ENCODE measurements around the gene CWC27.
A peak's percentile ranks its signal among the peaks of the same experiment; 100 is the strongest.

The CWC27 gene

GRCh38 chr5:64766941-64767340 lies 1.8 kb upstream of the CWC27 start:
- DNase-seq (ENCODE audit: insufficient read length, low spot score) (no peak), FAIRE-seq (no peak)
- TF ChIP-seq POLR2A (IDR thresholded peaks at IDR 0.05; ENCODE audit: low read depth, low read length), result no peak

DNA sequence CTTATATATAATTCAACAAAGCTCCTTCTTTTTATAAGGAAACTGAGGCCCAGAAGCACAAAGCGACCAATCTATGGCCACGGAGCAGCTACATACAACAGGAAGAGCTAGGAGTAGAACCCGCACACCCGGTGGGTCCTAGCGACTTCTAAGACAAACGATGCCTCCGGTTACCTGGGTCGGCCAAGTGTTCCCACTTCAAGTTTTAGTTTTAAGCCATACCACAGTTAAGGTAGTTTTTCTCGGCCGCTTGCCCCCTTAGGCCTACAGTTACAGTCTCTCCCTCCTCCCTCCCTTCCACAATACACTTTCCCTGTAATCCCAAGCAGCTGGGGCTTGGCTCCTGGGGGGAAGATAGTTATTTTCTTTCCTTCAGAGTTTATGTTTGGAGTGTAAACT lies 772 bp upstream of the CWC27 start:
- DNase-seq (ENCODE audit: insufficient read length, low spot score) (no peak), FAIRE-seq (no peak)
- TF ChIP-seq POLR2A (IDR thresholded peaks at IDR 0.05; ENCODE audit: low read depth, low read length), result no peak

- no peak for TF ChIP-seq POLR2A (IDR thresholded peaks at IDR 0.05; ENCODE audit: low read depth, low read length)
- FAIRE-seq, result no peak
These were observed 1.1 kb downstream of the CWC27 start for GRCh38 chr5:64769855-64770254.

DNA sequence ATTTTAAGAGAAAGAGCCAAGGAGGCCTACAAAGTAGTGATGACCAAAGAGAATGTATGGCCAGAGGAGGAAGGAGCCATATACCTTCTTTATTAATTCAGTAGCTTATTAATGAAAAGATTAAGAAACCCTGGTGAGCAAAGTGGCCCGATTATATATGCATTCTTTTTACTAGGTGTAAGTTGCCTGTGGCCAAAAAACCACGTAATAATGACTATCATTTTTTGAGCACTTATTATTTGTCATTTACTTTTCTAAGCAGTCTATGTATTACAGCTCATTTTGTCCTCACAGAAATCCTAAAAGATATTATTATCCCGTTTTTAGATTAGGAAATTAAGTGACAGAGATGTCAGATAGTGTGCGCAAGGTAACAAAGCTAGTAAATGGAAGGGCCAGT lies 3.0 kb downstream of the CWC27 start:
- no peak for TF ChIP-seq POLR2A (IDR thresholded peaks at IDR 0.05; ENCODE audit: low read depth, low read length)
- FAIRE-seq (no peak), DNase-seq (ENCODE audit: insufficient read length, low spot score) (no peak)

More at GRCh38 chr5:64769855-64770254, 1.1 kb downstream of the CWC27 start:
- no peak for DNase-seq (ENCODE audit: insufficient read length, low spot score)

DNA sequence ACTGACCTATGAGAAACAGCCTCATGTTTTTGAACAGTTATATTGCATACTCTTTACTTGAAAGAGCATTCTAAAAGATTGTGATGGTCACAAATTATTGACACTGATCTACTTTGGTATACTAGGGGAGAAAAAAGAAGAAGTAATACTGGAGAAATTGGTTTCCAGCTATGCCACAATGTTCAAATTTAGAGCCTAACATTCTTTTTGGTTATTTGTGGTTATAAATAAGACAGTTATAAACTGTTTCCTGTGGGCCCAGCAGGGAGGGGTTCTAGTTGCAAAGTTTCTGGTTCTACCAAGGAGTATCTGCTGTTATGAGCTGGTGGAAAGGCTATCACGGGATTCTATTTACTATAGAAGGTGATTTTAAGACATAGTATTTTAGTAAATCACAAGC lies 4.8 kb downstream of the CWC27 start:
- FAIRE-seq, result no peak
- no peak for TF ChIP-seq POLR2A (IDR thresholded peaks at IDR 0.05; ENCODE audit: low read depth, low read length)
- DNase-seq (ENCODE audit: insufficient read length, low spot score), result no peak

DNA sequence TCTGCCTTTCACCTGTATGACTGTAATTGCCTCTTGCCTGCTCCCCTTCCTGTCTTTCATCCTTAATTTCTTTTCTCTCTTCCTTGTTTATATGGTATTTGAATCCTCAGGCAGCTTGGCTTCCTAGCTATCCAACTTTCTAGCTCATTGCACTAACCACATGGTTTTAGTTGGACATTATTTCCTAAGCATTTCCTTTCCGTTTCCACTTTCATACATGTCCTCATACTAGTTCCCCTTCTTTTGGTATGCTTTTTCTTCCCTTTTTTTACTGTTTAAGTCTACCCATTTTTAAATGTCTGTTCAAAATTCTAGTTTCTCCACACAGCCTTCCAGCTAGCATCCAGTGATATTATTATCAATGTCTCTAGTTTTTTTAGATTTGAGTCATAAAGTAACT lies 6.6 kb downstream of the CWC27 start:
- TF ChIP-seq POLR2A (IDR thresholded peaks at IDR 0.05; ENCODE audit: low read depth, low read length), result no peak
- DNase-seq (ENCODE audit: insufficient read length, low spot score), result no peak
- FAIRE-seq, result no peak

- DNase-seq (ENCODE audit: insufficient read length, low spot score), result no peak
- no peak for TF ChIP-seq POLR2A (IDR thresholded peaks at IDR 0.05; ENCODE audit: low read depth, low read length)
- FAIRE-seq, result peak; percentile 84
These were observed 15.8 kb downstream of the CWC27 start for GRCh38 chr5:64784451-64785025.

DNA sequence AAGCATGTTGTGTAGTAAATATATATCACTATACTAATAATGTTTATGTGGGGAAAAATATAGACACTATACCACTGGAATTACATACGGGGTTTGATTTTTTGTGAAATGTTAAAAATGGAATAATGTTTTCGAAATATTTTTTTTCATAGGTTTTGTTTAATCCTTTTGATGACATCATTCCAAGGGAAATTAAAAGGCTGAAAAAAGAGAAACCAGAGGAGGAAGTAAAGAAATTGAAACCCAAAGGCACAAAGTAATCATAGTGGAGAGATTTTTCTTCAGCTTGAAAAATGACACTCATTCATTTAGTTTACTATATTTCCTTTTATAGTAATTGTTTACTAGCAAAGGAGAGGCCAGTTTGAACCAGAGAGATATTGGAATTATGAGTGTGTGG lies 17.6 kb downstream of the CWC27 start:
- no peak for DNase-seq (ENCODE audit: insufficient read length, low spot score)
- no peak for TF ChIP-seq POLR2A (IDR thresholded peaks at IDR 0.05; ENCODE audit: low read depth, low read length)

DNA sequence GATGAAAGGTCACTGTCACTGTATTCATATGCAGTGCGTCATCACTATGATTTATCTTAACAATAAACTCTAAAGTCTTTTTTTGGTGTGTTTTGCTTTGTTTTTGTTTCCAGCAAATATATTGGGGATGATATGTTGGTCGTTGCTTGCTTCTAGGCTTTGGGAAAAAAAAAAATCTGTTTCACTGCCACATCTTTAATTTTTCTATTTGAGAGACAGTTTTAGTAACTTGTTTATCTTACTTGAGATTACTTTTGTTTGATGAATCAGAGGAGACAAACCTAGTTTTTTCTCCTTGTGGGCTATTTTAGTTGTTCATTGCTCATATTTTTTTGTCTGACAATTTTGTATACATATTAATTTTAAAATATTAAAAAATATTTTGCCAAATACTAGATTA lies 19.4 kb downstream of the CWC27 start:
- no peak for TF ChIP-seq POLR2A (IDR thresholded peaks at IDR 0.05; ENCODE audit: low read depth, low read length)
- FAIRE-seq (no peak), DNase-seq (ENCODE audit: insufficient read length, low spot score) (no peak)

More for the DNA sequence above, 17.6 kb downstream of the CWC27 start:
- no peak for FAIRE-seq

GRCh38 chr5:64789457-64789856 lies 20.7 kb downstream of the CWC27 start:
- DNase-seq (ENCODE audit: insufficient read length, low spot score), result no peak
- FAIRE-seq, result peak; percentile 75
- no peak for TF ChIP-seq POLR2A (IDR thresholded peaks at IDR 0.05; ENCODE audit: low read depth, low read length)

DNA sequence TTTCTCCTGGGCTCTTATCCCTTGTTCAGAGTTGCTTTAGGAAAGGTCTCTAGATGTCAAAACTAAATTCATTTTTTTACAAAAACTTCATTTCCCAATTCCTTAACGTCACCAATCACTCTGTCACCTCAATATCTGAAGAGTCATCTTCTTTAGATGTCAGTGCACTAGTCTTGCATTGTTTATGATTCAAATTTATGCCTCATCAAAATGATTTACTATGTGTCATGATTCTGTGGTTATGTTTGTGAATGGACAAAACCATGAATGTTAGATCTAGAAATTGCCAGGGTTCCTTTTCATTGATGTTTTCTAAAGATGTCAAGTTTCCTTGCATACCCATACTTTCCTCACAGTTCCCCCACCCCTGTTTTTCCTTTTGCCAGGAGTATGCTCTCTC lies 21.5 kb downstream of the CWC27 start:
- TF ChIP-seq POLR2A (IDR thresholded peaks at IDR 0.05; ENCODE audit: low read depth, low read length), result no peak

DNA sequence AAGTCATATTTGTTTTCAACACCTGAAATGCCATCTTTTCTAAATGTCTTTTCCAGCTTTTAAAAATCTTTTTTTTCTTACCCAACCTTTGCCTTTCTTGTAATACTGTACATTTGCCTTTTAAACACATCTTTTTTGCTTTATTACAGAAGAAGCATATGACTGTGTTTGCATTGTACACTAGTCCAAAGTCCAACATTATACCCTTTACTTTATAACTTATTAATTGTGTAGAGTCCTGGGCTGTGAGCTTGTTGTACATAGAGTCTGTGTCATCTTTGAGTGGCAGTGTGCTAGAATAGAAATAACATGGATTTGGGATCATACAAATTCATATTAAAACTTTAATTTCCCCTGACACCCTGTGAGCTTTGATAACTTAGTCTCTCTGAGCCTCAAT lies 23.7 kb downstream of the CWC27 start:
- no peak for TF ChIP-seq POLR2A (IDR thresholded peaks at IDR 0.05; ENCODE audit: low read depth, low read length)
- DNase-seq (ENCODE audit: insufficient read length, low spot score), result no peak
- FAIRE-seq, result no peak

More for the DNA sequence above, 21.5 kb downstream of the CWC27 start:
- DNase-seq (ENCODE audit: insufficient read length, low spot score) (no peak), FAIRE-seq (no peak)

GRCh38 chr5:64794053-64794770 lies 25.5 kb downstream of the CWC27 start:
- no peak for DNase-seq (ENCODE audit: insufficient read length, low spot score)
- FAIRE-seq, result peak; percentile 36
- TF ChIP-seq POLR2A (IDR thresholded peaks at IDR 0.05; ENCODE audit: low read depth, low read length), result no peak

DNA sequence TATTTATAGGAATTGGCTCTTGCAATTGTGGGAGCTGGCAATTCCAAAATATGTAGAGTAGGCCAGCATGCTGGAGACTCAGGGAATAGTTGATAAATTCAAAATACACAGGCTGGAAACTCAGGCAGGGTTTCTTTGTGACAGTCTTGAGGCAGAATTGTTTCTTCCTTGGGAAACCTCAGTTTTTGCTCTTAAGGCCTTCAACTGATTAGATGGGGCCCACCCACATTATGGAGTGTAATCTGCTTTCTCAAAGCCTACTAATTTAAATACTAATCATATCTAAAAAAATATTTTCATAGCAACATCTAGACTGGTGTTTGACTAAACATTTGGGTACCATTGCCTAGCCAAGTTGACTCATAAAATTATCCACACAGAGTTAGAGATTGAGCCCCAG lies 27.6 kb downstream of the CWC27 start:
- DNase-seq (ENCODE audit: insufficient read length, low spot score) (no peak), FAIRE-seq (no peak)
- TF ChIP-seq POLR2A (IDR thresholded peaks at IDR 0.05; ENCODE audit: low read depth, low read length), result no peak

DNA sequence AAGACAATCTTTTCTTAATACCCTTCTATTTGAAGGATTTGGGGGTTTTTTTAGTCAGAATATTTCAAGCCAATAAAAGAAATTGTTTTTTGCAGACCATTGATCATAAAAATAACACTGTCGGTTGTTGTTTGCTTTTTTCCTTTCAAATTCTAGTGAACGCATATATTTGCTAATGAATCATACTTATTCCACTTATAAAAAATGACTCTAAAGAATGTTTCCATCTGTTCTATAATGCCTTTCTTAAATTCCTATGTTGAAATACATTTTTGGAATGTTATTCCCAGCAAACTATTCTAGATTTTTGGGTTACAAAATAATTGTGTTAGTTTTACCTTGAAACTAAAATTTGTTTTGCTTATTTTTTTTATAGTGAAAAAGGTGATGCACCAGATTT lies 32.2 kb downstream of the CWC27 start:
- TF ChIP-seq POLR2A (IDR thresholded peaks at IDR 0.05; ENCODE audit: low read depth, low read length), result no peak
- DNase-seq (ENCODE audit: insufficient read length, low spot score), result no peak
- FAIRE-seq, result peak; percentile 11

Measured in H54 (cell line).